Germinal center (tissue), 1 donor: Measurements from ENCODE around the gene CSF3R.

Source experiments
- DNase-seq: peaks from one replicate; pipeline ENCODE4 v3.0.0; 2012; ENCODE audit warnings: mixed read lengths, low spot score

Gene CSF3R

GRCh38 chr1:36457691-36458090 lies 25.0 kb downstream of the CSF3R start:
- DNase-seq: no peak

GRCh38 chr1:36456391-36456928 lies 26.3 kb downstream of the CSF3R start:
- DNase-seq: no peak

- no peak for DNase-seq
These were observed 27.3 kb downstream of the CSF3R start for GRCh38 chr1:36455386-36455785.

GRCh38 chr1:36453600-36454388 lies 28.9 kb downstream of the CSF3R start:
- DNase-seq: no peak

GRCh38 chr1:36453051-36453450 lies 29.7 kb downstream of the CSF3R start:
- DNase-seq: no peak

- no peak for DNase-seq
These were observed 31.8 kb downstream of the CSF3R start for GRCh38 chr1:36450919-36451305.

- DNase-seq: peak; percentile 100
These were observed 32.3 kb downstream of the CSF3R start, which contains the start of gene OSCP1 for GRCh38 chr1:36450270-36450918. OSCP1 (minus strand) TSS chr1:36450451; CDS start chr1:36450369, 82 bp downstream.

GRCh38 chr1:36448530-36449056 lies 34.1 kb downstream of the CSF3R start:
- no peak for DNase-seq

GRCh38 chr1:36447450-36447849 lies 35.3 kb downstream of the CSF3R start:
- DNase-seq: no peak

GRCh38 chr1:36446746-36447145 lies 36.0 kb downstream of the CSF3R start:
- no peak for DNase-seq

GRCh38 chr1:36446271-36446670 lies 36.4 kb downstream of the CSF3R start:
- DNase-seq: no peak

GRCh38 chr1:36443297-36443696 lies 39.4 kb downstream of the CSF3R start:
- no peak for DNase-seq

- no peak for DNase-seq
These were observed 40.4 kb downstream of the CSF3R start for GRCh38 chr1:36442337-36442736.

- DNase-seq: no peak
These were observed 42.1 kb downstream of the CSF3R start for GRCh38 chr1:36440646-36441045.

GRCh38 chr1:36440044-36440443 lies 42.7 kb downstream of the CSF3R start:
- no peak for DNase-seq

- DNase-seq: no peak
These were observed 44.0 kb downstream of the CSF3R start for GRCh38 chr1:36438715-36439114.

- DNase-seq: no peak
These were observed 45.9 kb downstream of the CSF3R start for GRCh38 chr1:36436821-36437220.

- no peak for DNase-seq
These were observed 49.6 kb downstream of the CSF3R start for GRCh38 chr1:36433102-36433501.

- DNase-seq: no peak
These were observed 50.1 kb downstream of the CSF3R start for GRCh38 chr1:36432616-36433015.

- DNase-seq: no peak
These were observed 56.9 kb downstream of the CSF3R start for GRCh38 chr1:36425791-36426190.

GRCh38 chr1:36421649-36422048 lies 61.1 kb downstream of the CSF3R start:
- DNase-seq: no peak

GRCh38 chr1:36420836-36421317 lies 61.8 kb downstream of the CSF3R start:
- DNase-seq: peak; percentile 77

- DNase-seq: no peak
These were observed 62.3 kb downstream of the CSF3R start for GRCh38 chr1:36420409-36420808.
